Neutrophil (primary cell): ENCODE data around the gene FOXF2.
"Not testable (repeated sequence)": the region's sequence is repeated elsewhere in the genome, so short reads cannot be mapped to it uniquely, and the experiment has no call there.

Source experiments
- H3K27ac ChIP-seq: fragments of 200-600 bp; sonication (generic); 2 replicates; pipeline ENCODE4 v1.5.1; 2016; ENCODE audit warnings: mild to moderate bottlenecking, moderate library complexity
- H3K27me3 ChIP-seq: fragments of 200-600 bp; sonication (generic); 2 replicates; pipeline ENCODE4 v1.6.0; 2016; ENCODE audit warnings: mild to moderate bottlenecking
- H3K36me3 ChIP-seq: fragments of 200-600 bp; sonication (generic); 2 replicates; pipeline ENCODE4 v1.5.1; 2017
- H3K4me1 ChIP-seq, 2 experiments: fragments of 200-600 bp in 1 of 2; sonication (generic) in 1 of 2; 1 replicate in 1 of 2; 2 replicates in 1 of 2; pipeline versions ENCODE4 v1.5.1 to v1.6.1; 2013 to 2016; ENCODE audit warnings: low read depth in 1 of 2, low read length in 1 of 2, mild to moderate bottlenecking in 1 of 2, moderate library complexity in 1 of 2; ENCODE audit not compliant: control insufficient read depth in 1 of 2, insufficient read depth in 1 of 2
- H3K4me3 ChIP-seq, 2 experiments: fragments of 200-600 bp in 1 of 2; sonication (generic) in 1 of 2; 1 replicate in 1 of 2; 2 replicates in 1 of 2; pipeline ENCODE4 v1.5.1; 2013 to 2016; ENCODE audit warnings: low read depth in 1 of 2, low read length in 1 of 2, mild to moderate bottlenecking in 1 of 2, moderate library complexity in 1 of 2
- H3K9me3 ChIP-seq: fragments of 200-600 bp; sonication (generic); 2 replicates; pipeline ENCODE4 v1.5.1; 2016
- CTCF ChIP-seq: fragments of 200-600 bp; sonication (generic); IDR thresholded peaks from 2 replicates; pipeline ENCODE4 v1.5.1; 2016; ENCODE audit warnings: antibody characterized with exemption

FOXF2 gene

DNA sequence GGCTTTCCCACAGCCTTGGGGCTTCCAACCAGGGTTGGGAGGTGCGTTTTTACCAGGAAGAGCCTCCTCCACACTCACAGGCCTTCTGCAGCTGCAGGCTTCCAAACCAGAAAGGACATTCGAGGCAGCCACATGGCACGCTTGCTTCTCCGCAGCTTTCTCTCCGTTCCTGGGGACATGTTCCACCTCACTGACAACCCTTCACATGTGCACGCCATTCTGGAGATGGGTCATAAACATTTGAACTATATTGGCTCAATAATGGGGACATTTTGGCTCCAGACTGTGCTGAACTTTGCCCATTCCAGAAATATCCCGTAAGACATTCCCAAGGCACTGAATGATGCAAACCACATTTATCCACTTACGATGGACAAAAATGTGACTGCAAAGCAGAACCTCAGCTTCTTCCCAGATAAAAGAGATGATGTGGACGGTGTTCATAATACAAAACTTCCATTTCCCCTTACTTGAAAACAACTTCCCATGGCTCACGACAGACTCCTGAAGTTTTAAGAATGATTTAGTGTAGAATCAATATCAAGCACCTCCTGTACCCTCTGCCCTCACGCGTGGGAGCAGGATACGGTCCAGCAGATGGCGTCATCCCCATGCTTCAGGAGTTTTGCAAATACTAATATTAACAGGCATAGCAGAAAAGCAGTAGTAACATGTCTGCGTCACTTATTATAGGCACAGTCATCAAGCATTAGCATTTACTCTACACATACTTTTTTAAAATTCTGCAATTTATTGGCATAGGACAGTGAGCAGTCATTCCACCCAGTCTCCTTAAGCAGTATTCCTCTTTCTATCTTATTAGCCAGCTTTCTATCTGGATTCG lies 25.4 kb upstream of the FOXF2 start:
- Histone ChIP-seq H3K27ac (no peak overlapping the region), H3K36me3 (no peaks in the 10 kb centered on the region)
- no peak for TF ChIP-seq CTCF

DNA sequence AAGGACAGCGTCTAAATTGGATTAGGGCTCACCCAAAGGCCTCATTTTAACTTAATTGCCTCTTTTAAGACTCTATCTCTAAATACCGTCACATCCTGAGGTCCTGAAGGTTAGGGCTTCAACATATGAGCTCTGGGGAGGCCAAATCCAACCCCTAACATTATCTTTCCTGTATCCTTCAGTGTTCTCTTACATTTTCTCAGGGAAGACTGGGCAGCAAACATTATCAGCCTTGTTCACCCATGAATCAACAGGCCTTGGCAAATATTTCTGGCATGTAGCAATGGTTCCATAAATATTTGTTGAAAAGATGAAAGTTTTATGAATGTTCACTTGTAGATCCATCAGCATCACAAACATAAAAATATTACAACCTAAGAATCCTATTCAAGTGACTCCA lies 24.6 kb upstream of the FOXF2 start:
- Histone ChIP-seq H3K27me3 (peaks cover 79% of the 10 kb centered on the region), H3K27ac (no peak overlapping the region), H3K36me3 (no peaks in the 10 kb centered on the region), H3K9me3 (no peaks in the 10 kb centered on the region), H3K4me1 (no peaks in the 10 kb centered on the region), H3K4me3 (no peak overlapping the region)
- TF ChIP-seq CTCF: no peak

More for the DNA sequence above, 25.4 kb upstream of the FOXF2 start:
- Histone ChIP-seq H3K9me3 (no peaks in the 10 kb centered on the region), H3K4me1 (no peaks in the 10 kb centered on the region), H3K4me3 (no peak overlapping the region), H3K27me3 (peaks cover 79% of the 10 kb centered on the region)

- TF ChIP-seq CTCF: no peak
- no peak overlapping the region for H3K4me3 ChIP-seq
- H3K4me1 ChIP-seq: no peaks in the 10 kb centered on the region
- H3K36me3 ChIP-seq: no peaks in the 10 kb centered on the region
- H3K27me3 ChIP-seq: peaks cover 78% of the 10 kb centered on the region
- no peaks in the 10 kb centered on the region for H3K9me3 ChIP-seq
- H3K27ac ChIP-seq: no peak overlapping the region
Observed at GRCh38 chr6:1365686-1366085, 23.7 kb upstream of the FOXF2 start.

DNA sequence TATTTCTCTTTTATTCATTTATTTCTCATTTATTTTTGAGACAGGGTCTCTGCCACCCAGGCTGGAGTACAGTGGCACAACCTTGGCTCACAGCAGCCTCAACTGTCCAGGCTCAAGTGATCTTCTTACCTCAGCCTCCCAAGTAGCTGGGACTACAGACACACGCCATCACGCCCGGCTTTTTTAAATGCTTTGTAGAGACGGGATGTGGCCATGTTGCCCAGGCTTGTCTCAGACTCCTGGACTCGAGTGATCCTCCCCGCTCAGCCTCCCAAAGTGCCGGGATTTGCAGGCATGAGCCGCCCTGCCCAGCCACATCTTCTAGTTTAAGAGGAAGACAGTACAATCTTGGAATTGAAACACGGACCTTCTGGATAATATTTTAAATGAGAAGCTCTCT lies 21.6 kb upstream of the FOXF2 start:
- no peaks in the 10 kb centered on the region for H3K36me3 ChIP-seq
- no peak overlapping the region for H3K27ac ChIP-seq
- no peaks in the 10 kb centered on the region for H3K4me1 ChIP-seq
- H3K4me3 ChIP-seq: no peak overlapping the region
- no peak for TF ChIP-seq CTCF
- peaks cover 88% of the 10 kb centered on the region for H3K27me3 ChIP-seq
- no peaks in the 10 kb centered on the region for H3K9me3 ChIP-seq

- H3K4me3 ChIP-seq: no peak overlapping the region
- TF ChIP-seq CTCF: no peak
- no peak overlapping the region for H3K27ac ChIP-seq
- H3K27me3 ChIP-seq: peaks cover 97% of the 10 kb centered on the region
- no peaks in the 10 kb centered on the region for H3K9me3 ChIP-seq
- H3K36me3 ChIP-seq: no peaks in the 10 kb centered on the region
- H3K4me1 ChIP-seq: no peaks in the 10 kb centered on the region
Observed at GRCh38 chr6:1368940-1369339, 20.4 kb upstream of the FOXF2 start.

GRCh38 chr6:1369695-1370094 lies 19.7 kb upstream of the FOXF2 start:
- not testable (repeated sequence) for H3K4me1 ChIP-seq, H3K9me3 ChIP-seq, H3K27ac ChIP-seq, H3K4me3 ChIP-seq, H3K36me3 ChIP-seq
- H3K27me3 ChIP-seq: peaks cover 97% of the 10 kb centered on the region
